ENCODE results near the gene CELF2.
"Not testable (repeated sequence)": the region's sequence is repeated elsewhere in the genome, so short reads cannot be mapped to it uniquely, and the experiment has no call there.

CELF2 gene

DNA sequence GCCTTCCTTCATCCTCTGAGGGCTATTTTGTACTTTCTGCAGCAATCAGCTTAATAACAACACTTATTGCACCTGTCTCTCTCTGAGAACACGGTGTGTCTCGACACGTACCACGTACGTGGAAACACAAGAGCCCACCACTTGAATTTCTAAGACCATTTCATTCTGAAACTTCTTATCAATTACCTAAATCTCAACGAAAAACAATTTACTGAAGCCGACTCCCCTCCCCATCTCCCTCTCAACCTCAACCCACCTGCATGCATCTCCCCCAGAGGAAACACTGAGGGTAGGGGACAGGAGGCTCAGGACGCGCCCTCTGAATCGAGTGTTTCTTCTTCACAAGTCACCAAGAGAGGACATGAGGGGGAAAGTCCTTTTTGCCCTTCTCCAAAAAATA lies 315.2 kb downstream of the CELF2 start:
- no peak for FAIRE-seq

DNA sequence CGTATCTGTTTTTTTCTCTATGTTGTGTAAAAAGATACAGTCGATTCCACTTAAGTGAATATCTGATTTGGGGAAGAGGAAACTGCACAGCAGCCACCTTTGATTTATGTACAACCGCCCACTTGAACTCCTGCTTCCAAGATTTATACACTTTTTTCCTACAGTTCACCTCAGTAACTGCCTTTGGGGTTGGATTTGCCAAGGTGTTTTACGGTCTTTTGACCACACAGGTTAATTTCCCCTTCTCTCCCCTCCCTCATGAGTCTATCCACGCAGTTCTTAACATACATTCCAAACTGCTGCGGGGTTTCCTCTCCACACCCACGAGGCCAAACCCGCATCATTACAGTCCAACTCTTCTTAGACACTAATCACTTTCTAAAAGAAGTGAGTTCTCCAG lies 316.8 kb downstream of the CELF2 start:
- no peak for FAIRE-seq

- FAIRE-seq, result no peak
Observed at GRCh38 chr10:11335167-11335652, 317.5 kb downstream of the CELF2 start.

DNA sequence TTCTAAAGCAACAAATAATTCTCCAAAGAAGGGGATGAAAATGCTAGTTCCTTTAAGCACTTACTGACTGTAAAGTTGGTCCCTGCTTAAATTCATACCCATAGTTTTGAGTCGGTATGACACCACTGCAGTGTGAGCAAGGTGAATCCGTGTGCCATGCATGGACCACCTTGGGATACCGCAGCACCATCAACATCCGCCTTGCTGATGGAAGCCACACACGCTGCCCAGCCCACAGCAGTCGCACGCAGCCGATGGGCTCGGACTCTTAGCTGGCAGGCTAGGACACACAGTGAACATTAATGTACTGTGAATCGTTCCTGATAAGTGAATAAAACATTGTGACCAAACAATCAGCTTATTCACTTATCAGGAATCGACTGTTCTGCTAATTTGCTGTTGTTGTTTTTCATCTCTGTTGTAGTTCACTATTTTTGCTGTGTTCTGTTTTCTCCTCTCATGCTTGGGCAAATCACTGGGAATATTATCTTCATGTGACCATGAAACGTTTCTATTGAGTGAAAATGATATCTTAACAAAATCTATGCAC lies 318.3 kb downstream of the CELF2 start:
- FAIRE-seq, result no peak

- no peak for FAIRE-seq
Observed at GRCh38 chr10:11336722-11337162, 319.1 kb downstream of the CELF2 start.

- no peak for FAIRE-seq
Observed at GRCh38 chr10:11337516-11337915, 319.8 kb downstream of the CELF2 start.

DNA sequence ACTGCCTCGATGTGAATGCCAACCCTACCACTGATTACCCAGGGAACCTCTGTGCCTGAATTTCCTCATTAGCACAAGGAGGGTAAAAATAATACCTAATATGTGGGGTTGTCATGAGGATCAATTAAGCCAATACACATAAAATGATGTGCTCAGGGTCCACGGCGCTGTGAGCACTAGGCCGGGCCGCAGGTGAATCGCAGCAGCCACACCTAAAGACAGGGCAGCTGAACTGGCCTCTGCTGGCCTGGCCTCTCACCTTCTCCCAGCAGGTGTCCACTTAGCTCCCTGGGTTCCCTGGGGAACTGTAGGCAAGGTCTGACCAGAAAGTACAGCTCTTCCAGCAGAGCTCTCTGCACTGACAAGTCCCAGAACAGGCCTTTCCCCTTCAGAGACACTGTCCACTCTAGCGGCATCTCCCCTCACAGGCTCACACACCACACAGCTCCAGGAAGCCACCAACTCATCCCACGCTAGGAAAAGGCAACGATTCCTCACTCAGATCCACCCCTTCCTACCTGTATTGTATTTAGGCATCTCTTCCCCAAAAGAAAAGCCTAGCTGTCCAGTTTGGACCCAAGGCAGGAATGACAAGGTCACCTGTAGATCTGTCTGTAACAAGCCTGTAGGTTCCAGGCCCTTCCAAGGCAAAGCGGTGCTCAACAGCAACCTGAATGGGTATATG lies 320.6 kb downstream of the CELF2 start:
- no peak for FAIRE-seq

GRCh38 chr10:11339013-11339412 lies 321.3 kb downstream of the CELF2 start:
- FAIRE-seq, result no peak

- FAIRE-seq, result no peak
Observed at GRCh38 chr10:11339660-11340059, 322.0 kb downstream of the CELF2 start.

DNA sequence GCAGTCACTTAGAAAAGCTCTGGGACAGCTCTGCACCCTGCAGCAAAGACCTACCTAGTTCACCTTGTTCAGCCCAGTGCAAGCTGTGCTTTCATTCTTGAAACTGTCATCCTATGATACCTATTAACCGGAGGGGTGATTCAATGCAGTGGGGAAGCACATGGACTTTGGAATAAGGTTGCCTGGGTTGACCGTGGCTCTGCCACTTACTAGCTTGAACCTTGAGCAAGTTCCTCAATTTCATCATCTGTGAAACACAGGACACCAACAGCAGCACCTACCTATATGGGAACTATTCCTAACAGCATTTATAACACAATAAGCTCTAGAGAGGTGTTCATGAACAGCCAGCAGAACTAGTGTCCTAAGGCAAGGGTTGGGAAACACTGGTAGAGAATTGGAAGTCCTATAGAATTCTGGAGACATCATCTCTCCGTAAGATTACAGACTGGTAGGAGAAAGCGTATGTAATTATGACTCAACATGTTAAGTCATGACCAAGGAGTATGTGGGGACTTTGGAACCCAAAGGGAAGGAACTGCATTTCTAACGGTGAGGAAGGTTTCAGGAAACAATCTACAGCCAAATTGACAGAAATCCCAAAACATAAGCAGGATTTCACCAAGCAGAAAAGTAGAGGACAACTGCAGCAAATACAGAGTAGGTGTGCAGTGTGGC lies 323.8 kb downstream of the CELF2 start:
- FAIRE-seq, result no peak

DNA sequence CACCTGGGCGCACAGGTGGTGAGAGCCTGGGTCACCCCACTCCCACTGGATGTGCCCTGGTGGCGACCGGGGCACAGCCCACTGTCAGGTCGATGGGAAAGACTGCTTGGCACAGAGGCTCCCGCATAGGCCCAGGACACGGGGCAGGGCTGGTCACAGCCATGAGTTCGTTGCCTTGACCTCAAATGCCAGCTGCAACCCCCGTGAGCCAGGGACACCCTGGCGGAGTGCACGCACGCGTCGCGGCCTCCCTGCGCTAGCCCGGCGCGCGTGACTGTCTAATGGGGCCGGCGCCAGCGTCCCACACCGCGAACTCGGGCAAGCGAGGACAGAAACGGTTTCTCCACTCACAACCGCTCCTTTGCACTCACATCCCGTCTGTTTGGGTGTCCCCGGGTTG lies 326.4 kb downstream of the CELF2 start:
- no peak for FAIRE-seq

GRCh38 chr10:11344550-11344949 lies 326.9 kb downstream of the CELF2 start:
- FAIRE-seq, result no peak

GRCh38 chr10:11345224-11346054 lies 327.8 kb downstream of the CELF2 start:
- no peak for FAIRE-seq

DNA sequence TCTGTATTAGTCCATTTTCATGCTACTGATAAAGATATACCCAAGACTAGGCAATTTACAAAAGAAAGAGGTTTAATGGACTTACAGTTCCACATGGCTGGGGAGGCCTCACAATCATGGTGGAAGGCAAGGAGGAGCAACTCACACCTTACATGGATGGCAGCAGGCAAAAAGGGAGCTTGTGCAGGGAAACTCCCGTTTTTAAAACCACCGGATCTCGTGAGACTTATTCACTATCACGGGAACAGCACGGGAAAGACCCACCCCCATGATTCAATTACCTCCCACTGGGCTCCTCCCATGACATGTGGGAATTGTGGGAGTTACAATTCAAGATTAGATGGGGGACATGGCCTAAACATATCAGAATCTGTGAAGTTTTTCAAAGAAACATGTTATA lies 329.9 kb downstream of the CELF2 start:
- FAIRE-seq, result not testable (repeated sequence)

- no peak for FAIRE-seq
Observed at GRCh38 chr10:11351801-11352200, 334.1 kb downstream of the CELF2 start.

GRCh38 chr10:11353006-11353896 lies 335.6 kb downstream of the CELF2 start:
- no peak for FAIRE-seq

DNA sequence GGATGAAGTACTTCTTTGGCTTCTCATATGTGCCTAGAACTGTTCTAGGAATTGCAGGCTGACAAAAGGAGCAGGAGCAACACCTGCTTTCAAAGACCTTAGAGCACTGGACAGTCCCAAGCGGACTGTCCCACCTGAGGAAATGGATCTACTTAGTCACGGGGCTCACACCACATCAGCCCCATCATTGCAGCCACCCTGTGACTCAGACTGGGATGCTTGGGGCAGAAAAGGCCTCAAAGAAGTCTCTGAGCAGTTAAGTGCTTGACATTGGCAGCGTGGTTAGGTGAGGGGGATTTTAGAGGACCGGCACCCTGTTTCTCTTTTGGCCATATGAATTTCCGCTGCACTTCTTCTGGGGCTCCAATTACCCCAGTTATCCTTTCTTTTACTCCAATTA lies 337.2 kb downstream of the CELF2 start:
- no peak for FAIRE-seq

DNA sequence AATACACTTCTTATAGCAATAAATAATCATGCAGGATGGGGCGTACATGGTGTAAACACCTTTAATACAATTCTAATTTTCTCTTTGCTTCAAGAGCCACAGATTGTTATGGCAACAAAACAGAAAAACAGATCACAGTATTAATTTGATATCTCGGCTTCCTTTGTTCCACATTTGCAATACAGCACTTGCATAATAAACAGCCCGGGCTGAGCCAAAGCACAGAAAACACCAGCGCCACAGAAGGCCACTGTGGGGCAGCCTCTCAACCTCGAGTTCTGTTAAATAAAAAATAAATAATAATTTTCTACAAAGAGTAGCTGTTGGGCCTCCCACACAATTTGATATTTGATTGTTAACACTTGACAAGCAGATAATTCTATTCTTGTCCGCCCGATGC lies 337.9 kb downstream of the CELF2 start:
- no peak for FAIRE-seq

DNA sequence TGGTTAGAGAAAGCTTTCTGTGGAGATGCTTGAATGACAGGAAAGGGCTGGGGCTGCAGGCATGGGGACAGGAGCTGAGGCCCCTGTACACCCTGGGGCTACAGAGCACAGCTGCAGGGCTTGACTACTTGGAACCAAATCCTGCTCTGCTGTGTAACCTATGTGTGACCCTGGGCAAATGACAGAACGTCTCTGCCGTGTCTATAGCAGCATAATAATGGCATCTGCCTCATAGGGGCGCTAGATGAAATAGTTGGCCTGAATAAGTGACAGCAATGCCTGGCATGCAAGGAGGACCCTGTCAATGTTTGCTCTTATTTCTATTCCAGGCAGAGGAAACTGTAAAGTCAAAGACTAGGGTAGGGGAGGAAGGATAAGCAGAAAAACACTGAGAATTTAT lies 339.8 kb downstream of the CELF2 start:
- FAIRE-seq, result no peak

GRCh38 chr10:11358011-11358410 lies 340.3 kb downstream of the CELF2 start:
- FAIRE-seq, result no peak

- FAIRE-seq, result no peak
Observed at GRCh38 chr10:11358923-11359575, 341.4 kb downstream of the CELF2 start.

- no peak for FAIRE-seq
Observed at GRCh38 chr10:11359869-11360268, 342.2 kb downstream of the CELF2 start.

Measured in TTC549 (cell line).